CD4-positive, alpha-beta memory T cell (primary cell): Measurements from ENCODE around the gene ITIH4. TPM values are rescaled to one million over a fixed set of nuclear protein-coding genes. Genes with fewer than 3 reads are reported as not detected.

Experiments used
- CTCF ChIA-PET: fragments of 350-600 bp; sonication (Branson Sonifier 250); formaldehyde crosslinking; loops from one replicate; lab custom pipeline; 2021; ENCODE audit warnings: inconsistent platforms; ENCODE audit not compliant: partially characterized antibody; lab: Charles Lee
- POLR2A ChIA-PET: fragments of 350-600 bp; sonication (Branson Sonifier 250); formaldehyde crosslinking; loops from one replicate; lab custom pipeline; 2021; ENCODE audit not compliant: partially characterized antibody; lab: Charles Lee
- DNase-seq, 5 donors: peaks; one replicate each; pipeline versions ENCODE4 v3.0.0 to v3.0.0-alpha.2; 2020 to 2022; ENCODE audit warnings: mixed read lengths in 1 of 5
- H3K27ac ChIP-seq: one replicate; pipeline ENCODE4 v1.7.0; 2013; ENCODE audit warnings: low read depth, low read length
- H3K27me3 ChIP-seq: 2 replicates; pipeline ENCODE4 v1.7.0; 2013; ENCODE audit warnings: mild to moderate bottlenecking, low read length, moderate library complexity; ENCODE audit not compliant: insufficient read depth
- H3K36me3 ChIP-seq: 2 replicates; pipeline ENCODE4 v1.7.0; 2013; ENCODE audit warnings: mild to moderate bottlenecking, low read length, moderate library complexity; ENCODE audit not compliant: insufficient read depth
- H3K4me1 ChIP-seq: 2 replicates; pipeline ENCODE4 v1.7.0; 2013; ENCODE audit warnings: mild to moderate bottlenecking, low read length, moderate library complexity; ENCODE audit not compliant: insufficient read depth
- H3K4me3 ChIP-seq, 2 donors: one replicate each; pipeline ENCODE4 v1.7.0; 2013; ENCODE audit warnings: low read length in 2 of 2, mild to moderate bottlenecking in 1 of 2
- H3K9me3 ChIP-seq, 2 donors: one replicate each; pipeline ENCODE4 v1.7.0; 2013; ENCODE audit warnings: low read length in 2 of 2, control low read depth in 1 of 2; ENCODE audit not compliant: control insufficient read depth in 1 of 2
- H3K27ac Mint-ChIP-seq, 7 donors: one replicate each; pipeline ENCODE4 v1.8.0; 2020 to 2021; ENCODE audit warnings: mixed read lengths in 7 of 7, mild to moderate bottlenecking in 6 of 7, inconsistent platforms in 3 of 7, moderate library complexity in 3 of 7
- H3K27me3 Mint-ChIP-seq, 2 donors: one replicate each; pipeline ENCODE4 v1.8.0; 2020 to 2021; ENCODE audit warnings: mixed read lengths in 2 of 2
- H3K36me3 Mint-ChIP-seq, 2 donors: one replicate each; pipeline ENCODE4 v1.8.0; 2020 to 2021; ENCODE audit warnings: mixed read lengths in 2 of 2, inconsistent platforms in 1 of 2, mild to moderate bottlenecking in 1 of 2
- H3K4me1 Mint-ChIP-seq, 4 donors: one replicate each; pipeline ENCODE4 v1.8.0; 2020 to 2021; ENCODE audit warnings: mixed read lengths in 4 of 4, mild to moderate bottlenecking in 1 of 4
- H3K4me3 Mint-ChIP-seq, 8 donors: one replicate each; pipeline ENCODE4 v1.8.0; 2020 to 2021; ENCODE audit warnings: mixed read lengths in 8 of 8, mild to moderate bottlenecking in 7 of 8, moderate library complexity in 6 of 8, inconsistent platforms in 3 of 8
- H3K9me3 Mint-ChIP-seq, 8 donors: one replicate each; pipeline ENCODE4 v1.8.0; 2020 to 2021; ENCODE audit warnings: mixed read lengths in 8 of 8, mild to moderate bottlenecking in 5 of 8, inconsistent platforms in 3 of 8, moderate library complexity in 1 of 8
- intact Hi-C: fragments of 100-400 bp; cut with micrococcal nuclease; formaldehyde crosslinking; loops from one replicate; pipeline ENCODE4 v1.15.1; 2023
- polyA plus RNA-seq, 2 donors: library from polyadenylated mRNA; unstranded; fragments of 300-500 nt; fragmentation: Illumina TruSeq; gene quantifications; one replicate each; pipeline ENCODE4 v1.2.3, GENCODE V29; 2021
- total RNA-seq, 2 experiments: library from RNA; stranded (reverse); gene quantifications; one replicate each; pipeline ENCODE4 v1.2.3, GENCODE V29; 2021

The ITIH4 gene
- total and polyA plus RNA-seq, 4 experiments from 2014 or later, result 0.07 to 50.7 (median 26.1) TPM

DNA sequence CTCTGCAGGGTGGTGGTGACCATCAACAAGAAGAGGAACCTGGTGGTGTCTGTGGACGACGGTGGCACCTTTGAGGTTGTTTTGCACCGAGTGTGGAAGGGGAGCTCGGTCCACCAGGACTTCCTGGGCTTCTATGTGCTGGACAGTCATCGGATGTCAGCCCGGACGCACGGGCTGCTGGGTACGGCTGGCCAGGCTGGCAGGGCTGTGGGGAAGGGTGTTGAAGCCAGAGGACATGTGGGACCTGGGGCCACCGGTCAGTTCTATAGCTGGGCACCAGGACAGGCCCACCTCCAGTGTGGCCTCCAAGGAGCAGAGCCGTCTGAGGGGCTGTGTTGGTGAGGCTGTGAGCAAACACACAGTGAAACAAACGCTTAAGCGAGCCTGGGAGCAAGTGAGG is 39.7 kb downstream of the ITIH4 start:
- Histone ChIP-seq H3K27me3 (no peaks in the 10 kb centered on the region), H3K36me3 (no peaks in the 10 kb centered on the region), H3K27ac (no peak overlapping the region), H3K4me3 (no peak overlapping the region), H3K9me3 (no peaks in the 10 kb centered on the region), H3K4me1 (no peaks in the 10 kb centered on the region)
- Mint-ChIP-seq H3K36me3 (no peaks in the 10 kb centered on the region), H3K9me3 (peaks cover 0 to 2% (median 0%) of the 10 kb centered on the region in 8 donors), H3K4me3 (no peak overlapping the region), H3K4me1 (no peaks in the 10 kb centered on the region), H3K27me3 (peaks cover 0 to 1% of the 10 kb centered on the region in 2 donors), H3K27ac (no peak overlapping the region)
- intact Hi-C loops, result no loop called here
- ChIA-PET CTCF (no interaction called here), POLR2A (no interaction called here)
- DNase-seq, result no peak

DNA sequence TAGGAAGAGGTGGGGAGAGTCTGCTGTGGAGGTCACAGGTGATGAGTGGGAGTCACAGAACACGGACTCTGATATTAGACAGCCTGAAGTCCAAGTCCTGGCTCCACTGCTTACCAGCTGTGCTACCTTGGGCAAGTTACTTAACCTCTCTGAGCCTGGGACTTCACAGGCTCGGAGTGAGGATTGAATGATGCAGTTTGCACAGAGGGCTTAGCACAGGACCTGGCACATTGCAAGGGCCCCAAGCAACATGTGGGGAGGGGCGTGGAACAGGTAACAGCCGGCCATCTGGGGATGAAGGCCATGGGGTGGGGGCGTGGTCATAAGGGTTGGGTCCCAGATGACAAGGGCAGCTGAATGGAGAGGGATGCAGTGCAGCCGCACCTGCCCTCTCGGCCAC is 40.1 kb downstream of the ITIH4 start:
- no peak for DNase-seq
- Mint-ChIP-seq H3K4me3 (no peak overlapping the region), H3K27me3 (peaks cover 0 to 1% of the 10 kb centered on the region in 2 donors), H3K36me3 (no peaks in the 10 kb centered on the region), H3K4me1 (no peaks in the 10 kb centered on the region), H3K27ac (no peak overlapping the region), H3K9me3 (peaks cover 0 to 2% (median 0%) of the 10 kb centered on the region in 8 donors)
- H3K9me3 ChIP-seq, result no peaks in the 10 kb centered on the region
- H3K27me3 ChIP-seq, result no peaks in the 10 kb centered on the region
- intact Hi-C loops, result no loop called here
- H3K4me3 ChIP-seq, result no peak overlapping the region
- ChIA-PET CTCF (interaction anchor here (0.8 kb wide), 1 partner anchor 8 kb away, joined by 4 read pairs; no protein-coding TSS in a partner anchor), POLR2A (no interaction called here)
- H3K27ac ChIP-seq, result no peak overlapping the region
- no peaks in the 10 kb centered on the region for H3K4me1 ChIP-seq
- H3K36me3 ChIP-seq, result no peaks in the 10 kb centered on the region

DNA sequence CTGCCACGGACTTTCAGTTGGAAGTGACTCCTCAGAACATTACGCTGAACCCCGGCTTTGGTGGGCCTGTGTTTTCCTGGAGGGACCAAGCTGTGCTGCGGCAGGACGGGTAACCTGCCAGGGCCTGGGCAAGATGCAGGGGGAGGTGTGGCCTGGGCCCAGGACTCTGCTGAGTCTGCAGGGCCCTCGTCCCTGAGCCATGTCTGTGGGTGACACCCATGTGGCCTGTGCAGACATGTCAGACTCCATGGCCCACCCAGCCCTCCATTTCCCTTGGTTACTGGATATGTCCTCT is 40.8 kb downstream of the ITIH4 start:
- H3K9me3 Mint-ChIP-seq, result peaks cover 0 to 2% (median 0%) of the 10 kb centered on the region in 8 donors
- no peaks in the 10 kb centered on the region for H3K27me3 ChIP-seq
- DNase-seq, result no peak
- ChIA-PET POLR2A (no interaction called here), CTCF (interaction anchor here (0.8 kb wide), 1 partner anchor 9 kb away, joined by 4 read pairs; no protein-coding TSS in a partner anchor)
- no peak overlapping the region for H3K4me3 Mint-ChIP-seq
- no peak overlapping the region for H3K27ac Mint-ChIP-seq
- no peaks in the 10 kb centered on the region for H3K36me3 ChIP-seq
- intact Hi-C loops, result no loop called here
- H3K4me1 Mint-ChIP-seq, result no peaks in the 10 kb centered on the region
- H3K4me1 ChIP-seq, result no peaks in the 10 kb centered on the region
- no peak overlapping the region for H3K4me3 ChIP-seq
- no peak overlapping the region for H3K27ac ChIP-seq
- no peaks in the 10 kb centered on the region for H3K36me3 Mint-ChIP-seq
- H3K9me3 ChIP-seq, result no peaks in the 10 kb centered on the region
- H3K27me3 Mint-ChIP-seq, result peaks cover 1 to 3% of the 10 kb centered on the region in 2 donors

DNA sequence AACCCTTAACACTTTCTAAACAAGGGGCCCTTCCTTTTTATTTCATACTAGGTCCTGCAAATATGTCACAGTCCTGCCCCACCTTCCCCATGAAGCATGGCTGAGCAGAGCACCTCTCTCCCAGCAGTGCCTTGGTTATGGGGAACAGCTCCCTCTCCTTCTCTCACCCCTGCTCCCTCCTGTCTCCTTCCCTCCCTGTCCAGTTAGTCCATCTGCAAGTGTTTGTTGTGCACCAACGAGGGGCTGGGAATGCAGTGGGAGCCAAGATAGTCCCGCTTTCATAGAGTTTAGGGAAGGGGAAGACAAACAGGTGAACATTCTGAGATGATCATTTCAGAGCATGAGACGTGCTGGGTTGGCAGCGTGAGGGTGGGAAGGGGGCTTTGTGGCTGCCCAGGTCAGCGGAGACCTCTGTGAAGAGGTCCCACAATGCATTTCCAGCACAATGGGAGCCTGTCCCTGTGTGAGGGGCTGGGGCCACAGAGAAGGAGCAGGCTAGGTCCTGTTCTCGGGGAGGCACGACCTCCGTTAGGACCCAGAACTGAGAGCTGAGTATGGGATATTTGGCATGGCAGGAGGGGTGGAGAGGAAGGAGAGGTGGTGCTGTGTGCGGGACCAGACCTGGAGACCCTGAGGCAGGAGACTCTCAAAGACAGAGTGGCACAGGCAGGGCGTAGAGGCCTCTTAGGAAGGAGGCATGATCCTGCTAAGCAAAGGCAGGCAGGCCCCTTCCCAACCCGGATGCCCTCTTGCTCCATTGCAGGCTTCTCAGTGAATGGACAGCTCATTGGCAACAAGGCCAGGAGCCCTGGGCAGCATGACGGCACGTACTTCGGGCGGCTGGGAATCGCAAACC is 41.4 kb downstream of the ITIH4 start:
- H3K27ac ChIP-seq, result no peak overlapping the region
- H3K4me1 ChIP-seq, result no peaks in the 10 kb centered on the region
- H3K36me3 ChIP-seq, result no peaks in the 10 kb centered on the region
- Mint-ChIP-seq H3K9me3 (peaks cover 0 to 2% (median 0%) of the 10 kb centered on the region in 8 donors), H3K27me3 (peaks cover 1 to 3% of the 10 kb centered on the region in 2 donors), H3K36me3 (no peaks in the 10 kb centered on the region), H3K4me1 (no peaks in the 10 kb centered on the region), H3K4me3 (no peak overlapping the region), H3K27ac (no peak overlapping the region)
- no peaks in the 10 kb centered on the region for H3K9me3 ChIP-seq
- no peaks in the 10 kb centered on the region for H3K27me3 ChIP-seq
- ChIA-PET POLR2A (no interaction called here), CTCF (interaction anchor here (0.8 kb wide), 1 partner anchor 10 kb away, joined by 4 read pairs; no protein-coding TSS in a partner anchor)
- H3K4me3 ChIP-seq, result no peak overlapping the region
- DNase-seq, result no peak
- intact Hi-C loops, result no loop called here

DNA sequence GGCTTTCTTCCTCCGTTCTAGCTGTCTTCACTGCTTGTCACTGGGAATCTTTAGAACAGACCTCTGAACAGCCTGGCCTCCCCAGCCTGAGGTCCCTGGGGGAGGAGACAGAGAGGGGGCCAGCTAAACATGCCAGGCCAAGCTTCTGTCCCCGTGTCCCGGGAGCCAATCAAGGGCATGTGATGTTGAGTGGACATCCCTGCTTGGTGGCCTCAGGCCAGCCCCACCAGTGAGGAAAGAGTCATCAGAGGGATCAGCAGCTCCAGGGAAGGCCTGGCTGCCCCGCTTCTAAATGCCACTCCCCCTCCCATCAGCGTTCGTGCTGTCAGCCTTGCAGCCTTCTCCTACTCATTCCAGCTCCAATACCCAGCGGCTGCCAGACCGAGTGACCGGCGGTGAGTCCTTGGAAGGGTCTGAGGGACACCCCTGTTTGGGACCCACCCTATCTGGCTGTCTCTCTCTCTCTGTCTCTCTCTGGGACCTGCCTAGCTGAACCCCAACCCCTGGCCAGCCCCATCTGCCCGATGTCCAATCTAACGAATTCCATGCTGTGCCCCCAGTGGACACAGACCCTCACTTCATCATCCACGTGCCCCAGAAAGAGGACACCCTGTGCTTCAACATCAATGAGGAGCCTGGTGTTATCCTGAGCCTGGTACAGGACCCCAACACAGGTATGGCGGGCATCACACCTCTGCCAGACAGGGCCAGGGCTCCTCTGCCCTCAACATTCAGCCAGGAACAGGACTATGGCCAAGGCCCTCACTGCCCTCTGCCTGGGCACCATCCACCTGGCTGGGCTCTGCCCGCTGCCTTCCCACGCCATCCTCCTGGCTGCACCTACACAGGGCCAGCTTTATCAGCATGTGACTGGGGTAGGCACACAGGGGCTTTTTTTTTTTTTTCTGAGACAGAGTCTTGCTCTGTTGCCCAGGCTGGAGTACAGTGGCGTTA is 42.5 kb downstream of the ITIH4 start:
- no peak for DNase-seq
- Mint-ChIP-seq H3K27ac (no peak overlapping the region), H3K4me1 (no peaks in the 10 kb centered on the region), H3K27me3 (peaks cover 1 to 3% of the 10 kb centered on the region in 2 donors), H3K4me3 (no peak overlapping the region), H3K36me3 (no peaks in the 10 kb centered on the region), H3K9me3 (peaks cover 0 to 2% (median 0%) of the 10 kb centered on the region in 8 donors)
- H3K4me1 ChIP-seq, result no peaks in the 10 kb centered on the region
- CTCF ChIA-PET, result no interaction called here
- no peak overlapping the region for H3K4me3 ChIP-seq
- H3K27me3 ChIP-seq, result no peaks in the 10 kb centered on the region
- no peak overlapping the region for H3K27ac ChIP-seq
- POLR2A ChIA-PET, result no interaction called here
- no peaks in the 10 kb centered on the region for H3K36me3 ChIP-seq
- H3K9me3 ChIP-seq, result no peaks in the 10 kb centered on the region
- intact Hi-C loops, result no loop called here

DNA sequence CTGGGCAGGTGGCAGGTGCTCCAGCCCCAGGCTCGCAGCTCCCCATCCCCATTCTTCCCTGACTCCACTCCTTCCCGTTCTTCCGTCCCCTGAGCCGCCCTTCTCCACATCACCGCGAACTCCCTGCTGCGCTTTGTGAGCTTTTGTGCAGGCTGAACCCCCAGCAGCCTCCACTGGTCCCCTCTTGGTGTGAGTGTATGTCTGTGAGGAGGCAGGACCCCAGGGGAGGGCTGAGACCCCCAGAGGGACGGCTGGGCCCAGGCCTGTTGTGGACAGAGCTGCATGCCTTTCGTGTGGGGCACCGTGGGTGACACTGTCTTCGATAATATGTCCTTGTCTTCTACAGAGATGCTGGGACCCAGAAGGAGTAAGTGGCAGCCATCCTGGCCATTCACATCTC is 43.2 kb downstream of the ITIH4 start:
- intact Hi-C loops, result no loop called here
- H3K4me1 Mint-ChIP-seq, result no peaks in the 10 kb centered on the region
- H3K4me3 Mint-ChIP-seq, result no peak overlapping the region
- no peaks in the 10 kb centered on the region for H3K36me3 Mint-ChIP-seq
- POLR2A ChIA-PET, result no interaction called here
- Histone ChIP-seq H3K27me3 (no peaks in the 10 kb centered on the region), H3K9me3 (no peaks in the 10 kb centered on the region), H3K4me3 (no peak overlapping the region), H3K36me3 (no peaks in the 10 kb centered on the region), H3K27ac (no peak overlapping the region), H3K4me1 (no peaks in the 10 kb centered on the region)
- CTCF ChIA-PET, result no interaction called here
- H3K9me3 Mint-ChIP-seq, result no peaks in the 10 kb centered on the region
- peaks cover 1 to 3% of the 10 kb centered on the region in 2 donors for H3K27me3 Mint-ChIP-seq
- no peak for DNase-seq
- no peak overlapping the region for H3K27ac Mint-ChIP-seq
